Measurements from ENCODE around the gene LHX1.

Gene LHX1

DNA sequence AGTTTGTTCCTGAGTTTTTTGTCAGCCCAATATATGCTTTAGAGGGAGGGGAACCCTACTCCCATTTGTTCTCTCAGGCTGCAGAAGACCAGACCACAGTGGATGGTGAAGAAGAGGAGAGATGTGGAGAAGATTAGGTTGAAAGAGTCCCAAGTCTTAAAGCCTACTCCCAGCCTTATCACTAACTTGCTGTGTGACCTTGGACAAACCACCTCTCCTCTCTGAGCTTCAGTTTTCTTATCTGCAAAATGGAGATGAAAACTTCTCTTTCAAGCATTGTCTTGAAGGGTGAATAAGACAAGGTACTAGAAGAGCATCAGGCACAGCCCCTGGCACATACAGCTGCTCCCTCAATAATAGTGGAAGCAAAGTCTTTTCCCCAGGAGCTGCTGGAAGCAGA is 15.1 kb upstream of the LHX1 start:
- DNase-seq (ENCODE audit: low read depth) = no peak

GRCh38 chr17:36923814-36924221 is 13.5 kb upstream of the LHX1 start:
- peak; percentile 12 for DNase-seq (ENCODE audit: low read depth)

DNA sequence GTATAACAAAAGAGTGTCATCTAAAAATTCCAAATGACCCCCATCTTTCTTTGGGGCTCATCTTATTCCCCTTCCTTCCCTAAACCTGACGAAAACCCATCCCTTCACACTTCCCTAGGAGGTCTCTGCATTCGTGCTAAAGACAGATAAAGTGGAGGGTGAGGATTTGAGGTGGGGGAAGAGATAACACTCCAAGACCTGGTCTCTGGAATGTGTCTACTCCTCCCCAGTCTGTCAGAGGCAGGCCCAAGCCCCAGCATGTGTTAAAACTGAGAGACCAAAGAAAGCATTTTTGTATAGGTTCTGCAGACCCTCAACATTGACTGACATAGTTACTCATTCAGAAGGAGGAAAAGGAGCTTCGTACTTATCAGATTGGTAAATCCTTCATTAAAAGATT is 11.0 kb upstream of the LHX1 start:
- no peak for DNase-seq (ENCODE audit: low read depth)

DNA sequence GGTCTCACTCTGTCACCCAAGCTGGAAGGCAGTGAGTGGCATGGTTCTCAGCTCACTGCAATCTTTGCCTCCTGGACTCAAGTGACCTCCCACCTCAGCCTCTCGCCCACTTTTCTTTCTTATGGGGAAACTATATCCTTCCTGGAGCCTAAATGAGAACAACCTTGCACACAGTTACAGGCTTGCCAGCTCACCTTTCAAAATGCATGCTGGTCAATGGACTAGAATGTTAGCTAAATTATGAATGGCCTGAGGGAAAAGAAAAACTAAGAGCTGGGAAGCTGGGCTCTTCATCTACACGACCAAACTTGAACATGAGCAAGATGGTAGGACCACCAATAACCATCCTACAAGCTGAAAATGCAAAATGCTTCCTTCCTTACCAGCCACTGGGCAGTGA is 10.6 kb upstream of the LHX1 start:
- no peak for DNase-seq (ENCODE audit: low read depth)

- no peak for DNase-seq (ENCODE audit: low read depth)
Observed at GRCh38 chr17:36928471-36929345, 8.6 kb upstream of the LHX1 start.

DNA sequence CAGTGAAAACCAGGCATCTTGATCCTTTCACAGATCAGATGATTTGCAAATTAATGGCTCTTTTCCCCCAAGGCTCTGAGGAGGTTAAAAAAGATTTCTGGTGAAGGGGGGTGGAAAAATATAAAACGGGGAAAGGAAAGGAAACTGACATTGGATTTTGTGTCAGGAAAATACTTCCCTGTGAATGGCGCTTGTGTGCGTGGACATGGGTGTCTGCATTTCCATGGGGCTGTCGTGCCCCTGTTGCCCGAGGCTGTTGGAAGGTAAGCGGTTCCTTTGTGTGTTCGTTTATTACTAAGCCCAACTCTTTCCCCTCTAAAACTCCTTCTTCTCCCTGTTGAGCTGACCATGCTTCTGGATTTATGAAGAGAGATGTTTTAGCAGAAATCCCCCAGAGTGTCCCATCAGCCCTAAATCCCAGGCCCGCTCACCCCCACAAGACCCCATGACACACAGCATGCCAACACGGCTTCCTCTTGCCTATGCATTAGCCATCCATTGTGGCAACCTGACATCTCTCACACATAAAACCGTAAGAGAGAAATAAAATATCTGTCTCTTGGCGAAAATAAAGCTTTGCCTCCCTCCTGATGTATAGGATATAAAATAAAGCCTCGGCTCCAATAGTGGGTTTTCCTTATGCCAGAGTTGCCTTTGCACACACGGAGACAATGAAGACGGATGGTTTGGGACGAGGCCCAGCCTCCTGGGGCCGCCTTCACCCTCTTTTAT is 7.3 kb upstream of the LHX1 start:
- DNase-seq (ENCODE audit: low read depth) = no peak

- DNase-seq (ENCODE audit: low read depth) = no peak
Observed at GRCh38 chr17:36930583-36930900, 6.7 kb upstream of the LHX1 start.

DNA sequence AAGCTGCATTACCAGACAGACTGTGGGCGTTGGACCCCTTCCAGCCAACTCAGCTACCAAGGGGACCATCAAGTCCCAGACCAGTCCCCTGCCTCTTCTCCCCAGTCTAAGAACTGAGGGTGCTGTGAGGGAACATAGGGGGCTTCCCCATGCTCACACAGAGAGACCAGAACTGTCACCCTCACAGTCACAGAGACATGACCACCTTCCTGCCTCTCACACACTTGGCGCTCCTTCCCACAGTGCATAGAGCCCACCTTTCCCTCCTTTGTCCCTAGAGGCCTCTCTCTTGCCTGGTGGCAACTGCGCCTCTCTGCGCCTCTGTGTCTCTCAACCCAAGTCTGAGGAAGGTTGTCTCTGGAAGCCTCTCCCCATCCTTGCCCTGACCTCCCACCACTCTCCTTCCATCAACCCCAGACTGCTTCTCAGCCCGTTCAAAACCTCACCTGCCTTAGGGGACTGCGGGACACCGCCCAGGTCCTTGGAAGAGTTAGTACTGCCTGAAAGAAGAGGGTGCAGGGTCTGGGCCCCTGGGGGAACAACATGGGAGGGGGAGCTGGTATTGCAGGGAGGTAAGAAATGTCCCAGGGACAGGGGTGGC is 6.1 kb upstream of the LHX1 start:
- DNase-seq (ENCODE audit: low read depth) = no peak

GRCh38 chr17:36931697-36932382 is 5.4 kb upstream of the LHX1 start:
- DNase-seq (ENCODE audit: low read depth) = no peak

GRCh38 chr17:36932383-36932693 is 4.9 kb upstream of the LHX1 start:
- no peak for DNase-seq (ENCODE audit: low read depth)

- DNase-seq (ENCODE audit: low read depth) = no peak
Observed at GRCh38 chr17:36932694-36933511, 4.4 kb upstream of the LHX1 start.

- no peak for DNase-seq (ENCODE audit: low read depth)
Observed at GRCh38 chr17:36933512-36934143, 3.6 kb upstream of the LHX1 start.

DNA sequence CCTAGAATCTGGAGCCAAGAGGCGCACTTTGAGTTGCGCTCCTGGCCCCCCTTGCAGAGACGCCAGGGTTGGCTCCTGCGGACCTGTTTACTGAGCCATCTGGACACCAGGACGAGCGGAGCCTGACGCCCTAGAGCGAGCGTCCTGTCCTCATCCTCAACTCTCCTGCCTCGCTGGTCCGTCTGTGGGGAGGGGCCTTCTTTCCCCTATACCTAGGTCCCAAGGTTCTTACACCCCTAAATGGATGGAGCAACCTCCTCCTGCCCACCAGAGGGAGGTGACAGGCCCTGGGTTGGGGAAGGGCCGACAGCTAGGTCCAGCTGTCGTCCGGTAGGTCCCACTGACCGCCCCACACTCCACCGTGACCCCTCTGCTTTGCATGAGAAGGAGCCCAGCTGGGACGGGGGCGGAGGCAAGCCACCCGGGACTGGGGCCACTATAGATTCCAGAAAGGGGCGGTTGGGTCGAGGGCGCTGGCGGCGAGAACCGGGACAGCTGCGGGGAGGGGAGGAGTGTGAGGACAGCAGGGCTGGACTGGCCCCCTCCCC is 3.1 kb upstream of the LHX1 start:
- no peak for DNase-seq (ENCODE audit: low read depth)

GRCh38 chr17:36934692-36935630 is 2.3 kb upstream of the LHX1 start:
- no peak for DNase-seq (ENCODE audit: low read depth)

DNA sequence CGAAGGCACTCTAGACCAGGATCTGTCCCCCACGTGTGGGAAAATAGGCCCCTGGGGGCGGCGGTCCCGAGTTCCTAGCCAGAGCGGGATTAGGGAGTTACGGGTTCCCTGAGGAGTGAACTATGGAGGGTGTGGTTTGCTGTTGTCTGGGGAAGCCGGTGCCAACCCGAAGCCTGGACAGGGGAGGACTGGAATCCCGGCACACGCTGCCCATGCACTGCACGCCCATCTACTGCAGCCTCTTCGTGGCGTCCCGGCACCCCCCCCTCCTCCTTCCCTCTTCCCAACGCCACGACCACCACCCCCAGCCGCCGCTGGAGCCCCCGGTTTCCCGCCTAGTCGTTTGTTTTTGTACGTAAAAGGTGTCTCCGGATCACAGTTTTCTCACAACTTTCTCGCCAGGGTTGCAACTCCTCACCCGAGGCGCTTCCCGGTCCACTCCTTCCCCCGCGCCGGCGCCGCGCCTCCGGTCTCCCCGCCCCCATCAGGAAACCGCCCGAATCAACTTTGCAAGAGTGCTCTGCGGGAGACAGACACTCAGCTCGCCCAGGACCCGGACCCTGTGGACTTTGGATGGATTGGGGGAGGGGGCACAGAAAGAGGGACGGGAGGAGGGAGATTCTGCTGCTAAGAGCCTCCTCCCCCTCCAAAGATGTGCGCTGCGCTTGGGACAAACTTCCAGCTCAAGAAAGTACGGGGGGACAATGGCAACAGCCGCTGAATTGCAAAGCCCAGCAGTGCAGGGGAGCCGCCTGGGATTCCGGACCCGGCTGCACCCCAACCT is 1.4 kb upstream of the LHX1 start:
- DNase-seq (ENCODE audit: low read depth) = no peak

- DNase-seq (ENCODE audit: low read depth) = no peak
Observed at GRCh38 chr17:36936455-36937000, 747 bp upstream of the LHX1 start.

DNA sequence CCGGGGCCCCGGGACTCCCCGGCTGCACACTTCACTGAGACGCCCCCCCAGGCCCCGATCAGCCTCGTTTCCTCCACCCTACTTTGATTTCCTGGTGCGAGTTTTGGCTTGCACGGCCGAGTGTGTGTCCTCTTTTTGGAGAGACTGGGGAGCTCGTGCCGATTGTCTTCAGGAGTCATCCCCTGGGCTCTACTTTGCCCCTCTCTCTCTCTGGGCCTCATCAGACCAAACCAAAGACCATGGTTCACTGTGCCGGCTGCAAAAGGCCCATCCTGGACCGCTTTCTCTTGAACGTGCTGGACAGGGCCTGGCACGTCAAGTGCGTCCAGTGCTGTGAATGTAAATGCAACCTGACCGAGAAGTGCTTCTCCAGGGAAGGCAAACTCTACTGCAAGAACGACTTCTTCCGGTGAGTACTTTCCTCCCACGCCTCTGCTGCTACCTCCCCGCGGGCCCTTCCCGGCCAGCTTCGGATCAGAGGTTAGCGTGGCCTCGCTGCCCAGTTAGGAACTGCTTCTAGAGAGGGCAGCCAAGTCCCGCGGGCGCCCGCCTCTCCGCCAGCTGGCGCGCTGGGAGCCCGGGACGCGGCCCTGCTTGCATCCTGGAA is 787 bp downstream of the LHX1 start:
- DNase-seq (ENCODE audit: low read depth) = peak; percentile 19

DNA sequence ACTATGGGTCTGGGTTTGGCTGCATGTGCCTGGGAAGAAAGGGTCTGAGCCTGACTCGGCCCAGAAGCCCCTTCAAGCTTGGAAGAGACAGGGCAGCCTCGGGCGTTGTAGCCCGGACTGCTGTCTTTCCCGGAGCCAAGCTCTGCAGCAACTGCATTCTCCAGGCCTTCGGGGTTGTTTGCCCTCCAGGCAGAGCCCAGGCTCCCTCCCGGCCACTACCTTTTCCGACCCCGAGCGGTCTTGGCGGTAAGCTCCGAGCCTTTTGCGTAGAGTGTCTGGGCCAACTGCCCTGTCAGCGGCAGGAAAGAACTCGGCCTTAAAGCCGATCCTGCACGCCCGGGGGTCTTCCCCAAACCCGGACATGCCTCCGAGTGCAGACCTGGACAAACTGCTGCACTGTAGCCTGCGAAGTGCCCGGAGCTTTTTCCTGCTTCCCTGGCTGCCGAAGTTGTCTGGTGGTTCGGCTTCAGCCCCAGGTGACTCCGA is 1.3 kb downstream of the LHX1 start:
- DNase-seq (ENCODE audit: low read depth) = no peak

All from amniotic epithelial cell (primary cell).